H1 (cell line): ENCODE measurements around the gene TPSG1. TPM values are rescaled to one million over a fixed set of nuclear protein-coding genes. Genes with fewer than 3 reads are reported as not detected.

Source experiments
- CTCF ChIA-PET: fragments of 300-600 bp; sonication (Branson Sonifier 250); formaldehyde crosslinking; loops from one replicate; lab custom pipeline; 2021; ENCODE audit not compliant: partially characterized antibody; lab: Charles Lee
- POLR2A ChIA-PET: fragments of 300-600 bp; sonication (Branson Sonifier 250); formaldehyde crosslinking; loops from one replicate; lab custom pipeline; 2021; ENCODE audit warnings: inconsistent platforms; ENCODE audit not compliant: partially characterized antibody; lab: Charles Lee
- DNase-seq, 2 experiments: peaks; one replicate each; pipeline versions ENCODE4 v3.0.0 to v3.0.0-alpha.2; 2010 to 2022; ENCODE audit warnings: low spot score in 2 of 2, low read depth in 1 of 2, mixed read lengths in 1 of 2
- FAIRE-seq: peaks from 2 replicates; lab custom pipeline; 2011; peaks lifted over from hg19 to GRCh38; lab: Jason Lieb, UNC
- H2AFZ ChIP-seq: 2 replicates; pipeline ENCODE4 v1.8.1; 2012; ENCODE audit warnings: low read length, inconsistent platforms
- H2AK5ac ChIP-seq: 2 replicates; pipeline ENCODE4 v1.6.1; 2013; ENCODE audit warnings: low read depth, low read length
- H2BK120ac ChIP-seq: replicated peaks from 2 replicates; pipeline ENCODE3; 2013; ENCODE audit warnings: low read depth, low read length, inconsistent platforms
- H2BK12ac ChIP-seq: 2 replicates; pipeline ENCODE4 v1.6.1; 2013; ENCODE audit warnings: low read depth, low read length
- H2BK15ac ChIP-seq: 2 replicates; pipeline ENCODE4 v1.6.1; 2013; ENCODE audit warnings: low read length
- H2BK20ac ChIP-seq: 2 replicates; pipeline ENCODE4 v1.6.1; 2013; ENCODE audit warnings: low read length
- H2BK5ac ChIP-seq: 2 replicates; pipeline ENCODE4 v1.6.1; 2013; ENCODE audit warnings: low read depth, low read length
- H3K14ac ChIP-seq: 2 replicates; pipeline ENCODE4 v1.6.1; 2013; ENCODE audit warnings: inconsistent platforms; ENCODE audit not compliant: insufficient read length
- H3K18ac ChIP-seq: 2 replicates; pipeline ENCODE4 v1.6.1; 2013; ENCODE audit warnings: low read length; ENCODE audit errors: extremely low read depth
- H3K23ac ChIP-seq: 2 replicates; pipeline ENCODE4 v1.6.1; 2013; ENCODE audit warnings: inconsistent platforms; ENCODE audit not compliant: insufficient read length
- H3K23me2 ChIP-seq: 2 replicates; pipeline ENCODE4 v1.6.1; 2013; ENCODE audit warnings: low read depth, low read length
- H3K27ac ChIP-seq: 2 replicates; pipeline ENCODE4 v1.6.1; 2011; ENCODE audit warnings: low read depth, low read length, inconsistent platforms
- H3K27me3 ChIP-seq, 4 experiments: replicated peaks in 1 of 4; 1 replicate in 1 of 4; 2 replicates in 3 of 4; pipeline versions ENCODE4 v1.6.1 to v1.8.1; 2011 to 2013; ENCODE audit warnings: low read length in 3 of 4, mild to moderate bottlenecking in 3 of 4, inconsistent platforms in 2 of 4, mixed read lengths in 2 of 4, moderate library complexity in 1 of 4; ENCODE audit not compliant: control insufficient read depth in 3 of 4, insufficient read depth in 3 of 4; ENCODE audit errors: extremely low read depth in 1 of 4
- H3K36me3 ChIP-seq, 4 experiments: 2 replicates each; pipeline versions ENCODE4 v1.6.1 to v1.8.1; 2011 to 2013; ENCODE audit warnings: mild to moderate bottlenecking in 4 of 4, low read length in 3 of 4, moderate library complexity in 2 of 4, control low read depth in 1 of 4, inconsistent platforms in 1 of 4; ENCODE audit not compliant: insufficient read depth in 4 of 4, control insufficient read depth in 2 of 4
- H3K4ac ChIP-seq: replicated peaks from 2 replicates; pipeline ENCODE3; 2013; ENCODE audit warnings: low read length, low read depth, mixed read lengths, inconsistent platforms; ENCODE audit not compliant: insufficient read length
- H3K4me1 ChIP-seq, 4 experiments: replicated peaks in 1 of 4; 1 replicate in 1 of 4; 2 replicates in 3 of 4; pipeline versions ENCODE4 v1.6.1 to v1.8.1; 2011 to 2013; ENCODE audit warnings: low read length in 3 of 4, inconsistent platforms in 2 of 4, mixed read lengths in 1 of 4; ENCODE audit not compliant: insufficient read depth in 4 of 4, control insufficient read depth in 3 of 4
- H3K4me2 ChIP-seq, 2 experiments: 2 replicates each; pipeline versions ENCODE4 v1.6.1 to v1.8.1; 2011 to 2013; ENCODE audit warnings: low read depth in 2 of 2, low read length in 2 of 2, control low read depth in 1 of 2, inconsistent platforms in 1 of 2, mild to moderate bottlenecking in 1 of 2; ENCODE audit not compliant: insufficient read depth in 1 of 2
- H3K4me3 ChIP-seq, 4 experiments: fragments of 200-600, 300-600 bp in 1 of 4; sonication (generic), shearing (Covaris generic), sonication (Bioruptor Twin) in 1 of 4; 2 replicates each; pipeline versions ENCODE4 v1.5.1 to v1.8.1; 2011 to 2016; ENCODE audit warnings: low read length in 4 of 4, low read depth in 3 of 4, control low read depth in 2 of 4, inconsistent platforms in 2 of 4, mild to moderate bottlenecking in 2 of 4, mixed read lengths in 1 of 4, moderate library complexity in 1 of 4; ENCODE audit not compliant: insufficient read depth in 2 of 4; ENCODE audit errors: extremely low read depth in 1 of 4
- H3K56ac ChIP-seq: replicated peaks from 2 replicates; pipeline ENCODE3; 2013; ENCODE audit warnings: low read depth, mild to moderate bottlenecking, mixed read lengths, low read length, inconsistent platforms; ENCODE audit not compliant: insufficient read length
- H3K79me1 ChIP-seq: 2 replicates; pipeline ENCODE4 v1.6.1; 2013; ENCODE audit warnings: low read depth, low read length, control low read depth
- H3K79me2 ChIP-seq, 2 experiments: 2 replicates each; pipeline versions ENCODE4 v1.6.1 to v1.8.1; 2012 to 2013; ENCODE audit warnings: low read length in 2 of 2, mild to moderate bottlenecking in 2 of 2, inconsistent platforms in 1 of 2; ENCODE audit not compliant: insufficient read depth in 2 of 2, control insufficient read depth in 1 of 2
- H3K9ac ChIP-seq, 4 experiments: replicated peaks in 1 of 4; 1 replicate in 1 of 4; 2 replicates in 3 of 4; pipeline versions ENCODE4 v1.6.1 to v1.8.1; 2011 to 2013; ENCODE audit warnings: low read depth in 3 of 4, low read length in 3 of 4, control low read depth in 2 of 4, mild to moderate bottlenecking in 2 of 4, moderate library complexity in 2 of 4, inconsistent platforms in 1 of 4; ENCODE audit errors: extremely low read depth in 1 of 4
- H3K9me3 ChIP-seq, 2 experiments: 2 replicates each; pipeline versions ENCODE4 v1.6.1 to v1.8.1; 2012 to 2013; ENCODE audit warnings: mild to moderate bottlenecking in 2 of 2, moderate library complexity in 2 of 2, control low read depth in 1 of 2, inconsistent platforms in 1 of 2, low read depth in 1 of 2, low read length in 1 of 2, mixed read lengths in 1 of 2; ENCODE audit not compliant: insufficient read depth in 2 of 2
- H4K20me1 ChIP-seq, 2 experiments: replicated peaks in 1 of 2; 2 replicates each; pipeline versions ENCODE3 to v1.8.1; 2011 to 2013; ENCODE audit warnings: inconsistent platforms in 2 of 2, low read length in 2 of 2, mild to moderate bottlenecking in 1 of 2; ENCODE audit not compliant: insufficient read depth in 2 of 2, control insufficient read depth in 1 of 2
- H4K5ac ChIP-seq: 2 replicates; pipeline ENCODE4 v1.6.1; 2013; ENCODE audit warnings: low read length, low read depth, mixed read lengths, inconsistent platforms; ENCODE audit not compliant: insufficient read length
- H4K8ac ChIP-seq: 2 replicates; pipeline ENCODE4 v1.8.0; 2013; ENCODE audit warnings: mild to moderate bottlenecking, moderate library complexity, low read length, inconsistent platforms; ENCODE audit not compliant: insufficient read depth; ENCODE audit errors: extremely low read depth
- H4K91ac ChIP-seq: replicated peaks from 2 replicates; pipeline ENCODE3; 2013; ENCODE audit warnings: low read length, mixed read lengths, inconsistent platforms; ENCODE audit not compliant: insufficient read length
- SRF ChIP-seq: IDR thresholded peaks from 2 replicates; pipeline ENCODE4 v1.6.1; 2011; ENCODE audit warnings: mild to moderate bottlenecking, low read depth, low read length, moderate library complexity
- WGBS, 2 experiments: shearing (Covaris generic) in 1 of 2; methylation state at CpG; one replicate each; pipeline versions ENCODE4 v1.1.6 to v1.1.7; 2013 to 2015; ENCODE audit warnings: low lambda C conversion rate in 2 of 2, mixed read lengths in 2 of 2, inconsistent platforms in 1 of 2, low coverage in 1 of 2, missing lambda C conversion rate in 1 of 2; ENCODE audit not compliant: insufficient replicate concordance in 2 of 2, insufficient coverage in 1 of 2, insufficient read length in 1 of 2; ENCODE audit errors: extremely low coverage in 1 of 2, missing lambda C conversion rate in 1 of 2; 5-methylcytosine and 5-hydroxymethylcytosine counted together
- polyA plus RNA-seq, 7 experiments: library from polyadenylated mRNA; depleted of rRNA in 3 of 7; stranded (reverse) in 5 of 7; unstranded in 2 of 7; fragments of >200 nt in 5 of 7; fragments of 200-250 nt in 2 of 7; gene quantifications; 1 replicate in 5 of 7; 2 replicates in 1 of 7; 4 replicates in 1 of 7; pipeline versions ENCODE4 v1.2.1 to v1.2.3, GENCODE V29; 2011 to 2013; ENCODE audit warnings: missing spikeins in 2 of 7, mixed read lengths in 2 of 7
- total RNA-seq: library from RNA; stranded (reverse); fragmentation: NEBNext Ultra II Directional; extraction: Animal tissue kit (Norgen Biotek cat#: 25700); gene quantifications from 2 replicates; pipeline ENCODE4 v1.2.1, GENCODE V29; 2021

The TPSG1 gene
- total and polyA plus RNA-seq, 2 of the 8 experiments (the other 6 are each of a cell fraction or from before 2014, with no cell fraction given) = not detected

DNA sequence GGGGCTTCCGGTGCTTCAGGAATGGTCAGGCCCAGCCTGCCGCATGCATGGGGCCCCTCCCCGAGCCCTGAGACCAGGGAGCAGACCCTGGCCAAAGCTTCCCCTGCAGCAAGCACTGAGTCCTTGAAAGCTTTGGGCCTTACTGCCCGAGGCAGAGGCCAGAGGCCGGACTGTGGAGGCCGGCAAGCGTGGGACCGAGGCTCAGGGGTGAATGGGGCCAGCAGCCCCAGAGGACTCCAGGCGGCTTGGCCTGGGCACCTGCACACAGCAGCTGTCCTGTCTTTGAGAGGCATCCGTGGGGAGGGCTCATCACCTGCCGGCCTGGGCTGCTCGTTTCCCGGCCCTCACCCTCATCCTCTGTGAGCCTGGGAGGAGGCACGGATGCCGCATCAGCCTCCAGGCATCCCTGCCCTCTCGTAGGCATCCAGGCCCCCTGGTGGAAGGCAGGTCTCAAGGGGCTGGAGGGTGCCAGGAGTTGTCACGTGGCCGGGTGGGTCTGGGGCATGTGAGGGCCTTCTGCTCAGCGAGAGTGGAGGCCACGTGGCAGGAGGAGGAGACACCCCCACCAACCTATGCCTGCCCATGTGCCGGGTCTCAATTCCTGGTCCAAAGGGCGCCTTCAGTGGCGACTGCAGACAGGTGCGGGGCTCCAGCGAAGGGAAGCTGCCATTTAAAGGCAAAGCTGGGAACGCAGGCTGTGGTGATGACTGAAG lies 40.8 kb downstream of the TPSG1 start:
- FAIRE-seq = no peak
- no peak for TF ChIP-seq SRF

More for the DNA sequence above, 40.8 kb downstream of the TPSG1 start:
- no peak overlapping the region for H2BK120ac ChIP-seq
- H3K9ac ChIP-seq = no peak overlapping the region
- no peak overlapping the region for H3K4me2 ChIP-seq
- H3K4me1 ChIP-seq = peaks cover 0 to 3% (median under 1%) of the 10 kb centered on the region in 4 experiments; a peak in 4 of 7 replicates
- no peaks in the 10 kb centered on the region for H3K27me3 ChIP-seq
- H3K56ac ChIP-seq = no peak overlapping the region
- no peaks in the 10 kb centered on the region; a peak in 1 of 8 replicates for H3K36me3 ChIP-seq
- H3K23ac ChIP-seq = no peak overlapping the region
- H3K27ac ChIP-seq = no peak overlapping the region
- H4K8ac ChIP-seq = no peak overlapping the region; the same call in none of the 2 replicates
- H4K5ac ChIP-seq = no peak overlapping the region
- H3K18ac ChIP-seq = no peak overlapping the region
- H3K4ac ChIP-seq = no peak overlapping the region
- no peaks in the 10 kb centered on the region for H3K23me2 ChIP-seq
- no peak overlapping the region for H3K4me3 ChIP-seq
- ChIA-PET POLR2A (interaction anchor here (0.9 kb wide), 1 partner anchor 26 kb away, joined by 5 read pairs; no protein-coding TSS in a partner anchor), CTCF (interaction anchor here (0.5 to 4.7 kb wide), 10 partner anchors 8 to 426 kb away, joined by 3 to 16 read pairs (median 3); no protein-coding TSS in a partner anchor)
- WGBS, 2 experiments = 90% methylated on average over 20 of the region's 26 CpGs; no CpG with 5 or more reads in 1 of the 2 experiments
- H2AFZ ChIP-seq = no peak overlapping the region
- no peak for DNase-seq
- no peak overlapping the region for H4K91ac ChIP-seq
- H4K20me1 ChIP-seq = peaks cover 17 to 35% of the 10 kb centered on the region in 2 experiments
- peaks cover 0 to 3% of the 10 kb centered on the region in 2 experiments; a peak in 1 of 4 replicates for H3K79me2 ChIP-seq
- no peak overlapping the region for H2BK12ac ChIP-seq
- H2BK20ac ChIP-seq = no peak overlapping the region
- H2BK5ac ChIP-seq = no peak overlapping the region
- H3K9me3 ChIP-seq = no peaks in the 10 kb centered on the region
- H2AK5ac ChIP-seq = no peak overlapping the region
- H3K14ac ChIP-seq = no peak overlapping the region
- peaks cover 7% of the 10 kb centered on the region for H3K79me1 ChIP-seq
- no peak overlapping the region for H2BK15ac ChIP-seq
